Thoracic aorta (tissue), 2 donors: ENCODE measurements around the gene DBP. TPM values are rescaled to one million over a fixed set of nuclear protein-coding genes. Genes with fewer than 3 reads are reported as not detected.

Source experiments
- ATAC-seq: fragments of 150-250 bp; one replicate; pipeline ENCODE4 v1.8.0; 2017; ENCODE audit warnings: low read depth; ENCODE audit not compliant: insufficient number of reproducible peaks, low FRiP score
- DNase-seq: peaks from one replicate; pipeline ENCODE4 v3.0.0-alpha.2; 2020; ENCODE audit warnings: low spot score
- H3K27ac ChIP-seq, 2 donors: fragments of 200-600 bp; sonication (generic); 1 replicate in 1 of 2; 2 replicates in 1 of 2; pipeline ENCODE4 v1.5.1; 2016; ENCODE audit warnings: mild to moderate bottlenecking in 2 of 2, moderate library complexity in 2 of 2
- H3K27me3 ChIP-seq: fragments of 200-600 bp; sonication (generic); replicated peaks from 2 replicates; pipeline ENCODE4 v1.6.0; 2016; ENCODE audit warnings: mild to moderate bottlenecking; ENCODE audit not compliant: insufficient read depth
- H3K36me3 ChIP-seq: fragments of 200-600 bp; sonication (generic); one replicate; pipeline ENCODE4 v1.5.1; 2016
- H3K4me1 ChIP-seq, 2 donors: fragments of 200-600 bp; sonication (generic); 1 replicate in 1 of 2; 2 replicates in 1 of 2; pipeline versions ENCODE4 v1.5.1 to v1.6.0; 2016; ENCODE audit warnings: low read depth in 2 of 2, mild to moderate bottlenecking in 1 of 2; ENCODE audit not compliant: control insufficient read depth in 1 of 2
- H3K4me3 ChIP-seq: fragments of 200-600 bp; sonication (generic); 2 replicates; pipeline ENCODE4 v1.5.1; 2016; ENCODE audit warnings: mild to moderate bottlenecking
- H3K9me3 ChIP-seq: fragments of 200-600 bp; sonication (generic); 2 replicates; pipeline ENCODE4 v1.5.1; 2016
- CTCF ChIP-seq: fragments of 200-600 bp; sonication (generic); IDR thresholded peaks from one replicate; pipeline ENCODE4 v1.5.1; 2019; ENCODE audit warnings: antibody characterized with exemption
- total RNA-seq, 2 donors: library from RNA; depleted of rRNA; stranded (reverse); fragments of >200 nt; gene quantifications; one replicate each; pipeline versions ENCODE4 v1.1.0 to v1.2.3, GENCODE V29; 2016

Gene DBP
- total RNA-seq, 2 donors from 2014 or later, result 3.9 to 15.0 TPM

DNA sequence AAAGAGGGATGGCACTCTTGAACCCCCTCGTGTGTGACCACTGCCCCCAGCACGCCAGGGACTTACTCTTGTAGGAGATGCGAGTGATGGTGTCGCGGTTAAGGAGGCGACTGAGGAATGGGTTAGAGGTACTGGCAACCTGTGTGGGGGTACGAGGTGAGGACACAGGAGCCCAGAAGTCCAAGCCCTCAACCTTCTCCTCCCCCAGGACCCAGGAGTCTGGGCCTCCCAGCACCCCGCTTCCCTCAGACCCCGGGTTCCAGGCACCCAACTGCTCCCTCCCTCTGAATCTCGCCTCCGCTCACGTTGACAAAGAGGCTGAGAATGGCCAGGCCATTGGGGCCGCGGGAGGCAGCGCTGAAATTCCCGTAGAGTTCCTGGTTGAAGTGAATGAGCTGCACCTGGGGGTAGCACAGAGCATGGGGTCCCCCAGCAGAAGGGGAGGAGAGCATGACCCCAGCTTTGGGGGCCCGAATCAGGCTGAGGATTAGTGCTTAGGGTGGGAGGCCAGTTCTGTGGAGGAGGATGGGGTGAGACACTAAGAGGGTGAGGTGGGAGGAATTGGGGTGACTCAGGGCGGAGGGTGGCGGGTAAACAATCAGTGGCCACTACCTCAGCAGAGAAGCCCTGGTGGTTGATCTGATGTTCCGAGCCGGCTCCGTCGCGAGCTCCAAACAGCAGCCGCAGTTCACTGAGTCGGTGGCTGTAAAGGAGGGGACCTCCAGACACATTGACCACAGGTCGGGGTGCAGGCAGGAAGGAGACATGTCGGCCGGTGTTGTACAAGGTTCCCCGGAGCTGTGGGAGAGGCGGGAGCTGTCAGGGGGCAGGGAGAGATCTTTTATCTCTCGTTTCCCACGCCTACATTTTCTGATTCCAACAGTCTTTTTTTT is 2.5 kb upstream of the DBP start:
- no peak overlapping the region for H3K4me3 ChIP-seq
- no peak for TF ChIP-seq CTCF
- no peaks in the 10 kb centered on the region for H3K36me3 ChIP-seq
- ATAC-seq, result no peak
- no peak for DNase-seq
- no peaks in the 10 kb centered on the region for H3K27me3 ChIP-seq
- peaks cover 13 to 32% of the 10 kb centered on the region in 2 donors for H3K4me1 ChIP-seq
- no peak overlapping the region for H3K27ac ChIP-seq
- H3K9me3 ChIP-seq, result no peaks in the 10 kb centered on the region

DNA sequence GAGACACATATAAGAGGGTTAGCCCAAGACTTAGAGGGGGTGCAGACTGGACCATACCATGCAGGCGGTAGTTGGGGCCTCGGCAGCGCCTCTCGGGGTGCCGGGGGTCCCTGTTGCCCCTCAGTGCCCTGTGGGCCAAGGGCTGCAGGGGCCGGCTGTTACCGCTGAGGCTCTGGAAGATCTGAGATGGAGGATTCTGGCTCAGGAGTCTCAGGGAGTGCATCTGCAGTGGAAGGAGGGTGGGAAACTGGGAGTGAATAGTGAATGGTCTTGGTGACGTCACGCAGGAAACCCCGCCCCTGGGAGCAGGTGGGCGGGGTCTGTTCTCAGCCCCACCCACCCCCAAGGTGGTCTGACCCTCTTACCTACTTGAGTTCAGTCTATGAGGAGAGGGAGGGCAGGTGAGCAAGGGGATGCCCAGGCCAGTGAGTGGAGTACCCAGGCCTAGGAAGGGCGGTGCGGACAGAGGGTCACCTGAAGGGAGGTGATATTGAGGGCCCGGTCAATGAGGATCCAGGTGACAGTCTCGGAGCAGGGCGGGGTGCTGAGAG is 1.7 kb upstream of the DBP start:
- Histone ChIP-seq H3K27me3 (no peaks in the 10 kb centered on the region), H3K9me3 (no peaks in the 10 kb centered on the region), H3K4me3 (peak overlapping the region; percentile 90), H3K4me1 (peaks cover 19 to 33% of the 10 kb centered on the region in 2 donors), H3K36me3 (no peaks in the 10 kb centered on the region), H3K27ac (peak overlapping the region; percentile 97 to 98)
- DNase-seq (no peak), ATAC-seq (no peak)
- TF ChIP-seq CTCF, result no peak

DNA sequence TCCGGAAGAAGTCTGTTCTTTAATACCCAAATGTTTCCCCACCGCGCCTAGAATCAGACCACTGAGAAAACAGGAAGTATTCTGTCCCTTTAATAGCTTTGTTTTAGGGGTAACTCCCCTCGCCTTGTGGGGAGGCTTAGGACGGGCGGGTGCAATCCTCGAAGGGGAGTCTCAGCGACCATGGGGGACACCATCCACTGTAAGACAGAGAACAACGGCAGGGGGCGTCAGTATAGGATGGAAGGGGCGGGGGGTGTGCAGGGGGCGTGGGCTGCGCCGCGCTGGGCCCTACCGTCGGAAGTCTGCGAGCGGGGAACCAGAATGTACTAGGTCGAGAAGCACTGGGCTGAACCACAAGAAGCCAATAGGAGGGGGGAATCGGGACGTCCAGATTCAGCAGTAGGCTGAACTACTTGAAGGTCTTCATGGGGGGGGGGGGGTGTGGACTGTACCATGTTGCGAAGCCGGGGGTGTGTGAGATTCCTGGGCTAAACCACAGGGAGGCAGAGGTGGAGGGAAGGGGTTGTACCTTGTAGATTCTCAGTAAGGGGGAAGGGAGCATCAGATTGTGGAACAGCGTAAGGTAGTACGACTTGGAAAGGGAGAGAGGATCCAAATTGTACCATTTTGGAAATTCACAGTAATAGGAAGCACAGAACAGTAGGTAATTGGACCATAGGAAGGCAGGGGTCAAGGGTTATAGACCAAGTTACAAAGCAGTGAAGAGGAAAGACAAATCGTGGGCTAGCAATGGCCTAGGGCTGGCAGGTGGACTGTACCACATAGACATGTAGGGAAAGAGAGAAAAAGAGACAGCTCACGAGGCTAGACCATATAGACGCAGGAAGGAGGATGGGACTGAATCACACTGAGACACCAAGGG is 1.0 kb upstream of the DBP start:
- Histone ChIP-seq H3K27me3 (no peaks in the 10 kb centered on the region), H3K36me3 (no peaks in the 10 kb centered on the region), H3K9me3 (no peaks in the 10 kb centered on the region), H3K4me1 (peaks cover 26 to 40% of the 10 kb centered on the region in 2 donors), H3K27ac (peak overlapping the region; percentile 97 to 98), H3K4me3 (peak overlapping the region; percentile 90)
- ATAC-seq (peak; percentile 76), DNase-seq (no peak)
- TF ChIP-seq CTCF, result no peak

DNA sequence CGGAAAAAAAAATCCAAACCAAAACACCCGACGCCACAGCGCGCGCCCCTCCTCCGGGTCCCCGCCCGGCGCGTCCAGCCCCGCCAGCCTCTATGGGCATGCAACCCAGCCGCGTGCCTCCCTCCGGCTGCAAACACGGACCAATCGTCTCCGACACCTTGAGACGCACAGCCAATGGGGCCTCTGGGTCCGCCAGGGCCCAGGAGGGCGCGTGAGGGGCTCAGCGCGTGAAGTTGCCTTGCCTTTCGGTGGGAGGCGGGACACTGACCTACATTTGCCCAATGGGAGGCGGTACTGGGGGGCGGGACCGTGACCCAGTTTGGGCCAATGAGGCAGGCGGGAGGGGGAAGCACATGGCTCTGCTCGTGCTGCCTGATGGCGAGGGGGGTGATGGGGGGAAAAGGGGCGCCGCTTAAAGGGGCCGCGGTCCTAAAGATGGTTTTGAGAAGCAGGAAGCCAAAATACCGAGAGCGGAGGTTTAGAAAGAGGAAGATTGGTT is 319 bp upstream of the DBP start:
- Histone ChIP-seq H3K4me1 (peaks cover 26 to 45% of the 10 kb centered on the region in 2 donors), H3K36me3 (no peaks in the 10 kb centered on the region), H3K27me3 (no peaks in the 10 kb centered on the region), H3K27ac (peak overlapping the region; percentile 97 to 98), H3K9me3 (no peaks in the 10 kb centered on the region), H3K4me3 (peak overlapping the region; percentile 90)
- DNase-seq (peak; percentile 99), ATAC-seq (peak; percentile 61)
- no peak for TF ChIP-seq CTCF
